Mucosa of stomach (tissue), 1 donor: ENCODE results near the gene BSG.

Experiments
- H3K27me3 ChIP-seq: one replicate; pipeline ENCODE4 v1.7.0; 2013; ENCODE audit warnings: mild to moderate bottlenecking, low read length; ENCODE audit not compliant: control insufficient read depth, insufficient read depth
- H3K36me3 ChIP-seq: one replicate; pipeline ENCODE4 v1.7.0; 2013; ENCODE audit warnings: low read length; ENCODE audit not compliant: control insufficient read depth, insufficient read depth
- H3K4me1 ChIP-seq: one replicate; pipeline ENCODE4 v1.7.0; 2013; ENCODE audit warnings: mild to moderate bottlenecking, low read length; ENCODE audit not compliant: control insufficient read depth, insufficient read depth
- H3K4me3 ChIP-seq: one replicate; pipeline ENCODE4 v1.7.0; 2013; ENCODE audit warnings: low read length
- H3K9ac ChIP-seq: one replicate; pipeline ENCODE4 v1.7.0; 2013; ENCODE audit warnings: mild to moderate bottlenecking, low read length, moderate library complexity
- H3K9me3 ChIP-seq: one replicate; pipeline ENCODE4 v1.7.0; 2013; ENCODE audit warnings: mild to moderate bottlenecking, low read length, moderate library complexity; ENCODE audit not compliant: control insufficient read depth
- donor health status: Pancreatic carcinoma.

BSG gene

GRCh38 chr19:588741-589692 lies 16.6 kb downstream of the BSG start:
- no peaks in the 10 kb centered on the region for H3K9me3 ChIP-seq
- no peak overlapping the region for H3K4me3 ChIP-seq
- peaks cover 37% of the 10 kb centered on the region for H3K27me3 ChIP-seq
- no peak overlapping the region for H3K9ac ChIP-seq
- no peaks in the 10 kb centered on the region for H3K36me3 ChIP-seq
- H3K4me1 ChIP-seq: peaks cover 12% of the 10 kb centered on the region

DNA sequence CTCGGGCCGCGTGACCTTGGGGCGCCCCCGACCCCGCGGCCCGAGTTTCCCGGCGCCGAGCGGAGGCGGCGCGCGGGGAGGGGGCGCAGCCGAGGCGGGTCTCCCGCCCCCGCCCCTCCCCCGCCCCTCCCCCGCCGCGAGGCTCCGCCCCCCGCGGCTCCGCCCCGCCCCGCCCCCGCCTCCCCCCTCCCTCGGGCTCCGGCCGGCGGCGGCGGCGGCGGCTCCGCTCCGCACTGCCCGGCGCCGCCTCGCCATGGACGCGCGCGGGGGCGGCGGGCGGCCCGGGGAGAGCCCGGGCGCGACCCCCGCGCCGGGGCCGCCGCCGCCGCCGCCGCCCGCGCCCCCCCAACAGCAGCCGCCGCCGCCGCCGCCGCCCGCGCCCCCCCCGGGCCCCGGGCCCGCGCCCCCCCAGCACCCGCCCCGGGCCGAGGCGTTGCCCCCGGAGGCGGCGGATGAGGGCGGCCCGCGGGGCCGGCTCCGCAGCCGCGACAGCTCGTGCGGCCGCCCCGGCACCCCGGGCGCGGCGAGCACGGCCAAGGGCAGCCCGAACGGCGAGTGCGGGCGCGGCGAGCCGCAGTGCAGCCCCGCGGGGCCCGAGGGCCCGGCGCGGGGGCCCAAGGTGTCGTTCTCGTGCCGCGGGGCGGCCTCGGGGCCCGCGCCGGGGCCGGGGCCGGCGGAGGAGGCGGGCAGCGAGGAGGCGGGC lies 17.4 kb downstream of the BSG start, which contains the start of gene HCN2:
TSS of gene HCN2 (plus strand) at position 189 of the 703 bp plus-strand sequence. CDS start at position 254, 65 bp downstream.
- H3K9ac ChIP-seq: no peak within 1 kb of the TSS
- no peak within 1 kb of the TSS for H3K4me3 ChIP-seq
- peaks cover 12% of the 10 kb centered on the region for H3K4me1 ChIP-seq
- peaks cover 37% of the 10 kb centered on the region for H3K27me3 ChIP-seq
- H3K36me3 ChIP-seq: no peaks in the 10 kb centered on the region
- no peaks in the 10 kb centered on the region for H3K9me3 ChIP-seq

GRCh38 chr19:590396-590745 lies 18.0 kb downstream of the BSG start:
- no peaks in the 10 kb centered on the region for H3K36me3 ChIP-seq
- H3K9ac ChIP-seq: no peak overlapping the region
- H3K9me3 ChIP-seq: no peaks in the 10 kb centered on the region
- H3K4me1 ChIP-seq: peaks cover 12% of the 10 kb centered on the region
- H3K27me3 ChIP-seq: peaks cover 37% of the 10 kb centered on the region
- H3K4me3 ChIP-seq: no peak overlapping the region

GRCh38 chr19:590750-591098 lies 18.3 kb downstream of the BSG start:
- H3K9ac ChIP-seq: no peak overlapping the region
- H3K36me3 ChIP-seq: no peaks in the 10 kb centered on the region
- H3K27me3 ChIP-seq: peaks cover 37% of the 10 kb centered on the region
- H3K4me3 ChIP-seq: no peak overlapping the region
- no peaks in the 10 kb centered on the region for H3K9me3 ChIP-seq
- H3K4me1 ChIP-seq: peaks cover 12% of the 10 kb centered on the region

- peaks cover 37% of the 10 kb centered on the region for H3K27me3 ChIP-seq
- H3K9ac ChIP-seq: no peak overlapping the region
- H3K9me3 ChIP-seq: no peaks in the 10 kb centered on the region
- H3K36me3 ChIP-seq: no peaks in the 10 kb centered on the region
- H3K4me3 ChIP-seq: no peak overlapping the region
- H3K4me1 ChIP-seq: peaks cover 12% of the 10 kb centered on the region
Measured at GRCh38 chr19:591099-591958, 18.9 kb downstream of the BSG start.

DNA sequence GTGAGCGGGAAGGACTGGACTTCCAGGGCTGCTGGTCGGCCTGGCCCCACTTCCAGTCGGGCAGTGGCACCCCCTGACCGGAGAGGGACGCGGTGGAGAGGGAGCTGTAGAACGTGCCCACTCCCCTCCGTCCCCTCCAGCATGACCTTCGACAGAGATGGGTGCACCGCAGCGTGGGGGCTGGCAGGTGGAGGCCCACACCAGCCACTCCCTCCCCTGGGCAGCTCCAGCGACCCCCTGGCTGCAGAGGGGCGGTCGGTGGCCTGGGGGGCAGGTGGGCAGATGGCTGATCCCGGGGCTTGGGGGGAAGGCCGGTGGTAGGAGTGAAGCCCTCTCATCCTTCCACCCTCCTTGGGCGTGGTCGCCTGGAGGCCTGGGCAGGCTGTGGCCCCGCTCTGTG lies 19.7 kb downstream of the BSG start:
- Histone ChIP-seq H3K4me3 (no peak overlapping the region), H3K9ac (no peak overlapping the region), H3K9me3 (no peaks in the 10 kb centered on the region), H3K36me3 (no peaks in the 10 kb centered on the region), H3K4me1 (peaks cover 12% of the 10 kb centered on the region), H3K27me3 (peaks cover 37% of the 10 kb centered on the region)

DNA sequence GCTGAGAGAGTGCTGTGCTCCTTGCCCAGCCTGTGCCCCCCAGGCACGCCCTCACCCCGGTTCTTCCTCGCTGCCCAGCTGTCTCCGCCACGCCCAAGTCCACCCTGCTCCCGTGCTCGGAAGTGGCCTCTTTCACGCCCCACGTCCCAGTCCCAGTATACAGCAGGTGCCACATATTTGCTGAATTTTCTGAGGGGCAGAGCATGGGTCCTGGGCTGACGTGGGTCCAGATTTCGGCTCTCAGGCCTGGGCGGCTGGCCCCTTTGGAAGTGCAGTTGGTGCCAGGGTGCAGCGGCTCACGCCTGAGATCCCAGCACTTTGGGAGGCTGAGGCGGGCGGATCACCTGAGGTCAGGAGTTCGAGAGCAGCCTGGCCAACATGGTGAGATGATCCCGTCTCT lies 20.7 kb downstream of the BSG start:
- Histone ChIP-seq H3K27me3 (peaks cover 33% of the 10 kb centered on the region), H3K9me3 (no peaks in the 10 kb centered on the region), H3K9ac (no peak overlapping the region), H3K4me1 (peaks cover 11% of the 10 kb centered on the region), H3K36me3 (no peaks in the 10 kb centered on the region), H3K4me3 (no peak overlapping the region)

DNA sequence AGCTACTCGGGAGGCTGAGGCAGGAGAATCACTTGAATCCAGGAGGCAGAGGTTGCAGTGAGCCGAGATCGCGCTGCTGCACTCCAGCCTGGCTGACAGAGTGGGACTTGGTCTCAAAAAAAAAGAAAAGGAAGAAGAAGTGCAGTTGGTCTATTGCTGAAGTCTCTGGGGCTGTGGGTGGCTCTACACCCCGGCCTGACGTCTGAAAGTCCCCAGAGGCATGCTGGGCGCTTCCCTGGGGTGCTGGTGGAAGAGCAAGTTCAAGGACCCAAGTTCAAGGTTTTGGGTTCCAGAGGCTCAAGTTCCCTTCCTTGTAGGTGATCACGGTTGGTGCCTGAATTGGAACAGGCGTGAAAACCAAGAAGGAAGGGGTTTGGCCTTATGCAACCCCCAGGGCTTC lies 21.1 kb downstream of the BSG start:
- Histone ChIP-seq H3K9ac (no peak overlapping the region), H3K27me3 (peaks cover 28% of the 10 kb centered on the region), H3K9me3 (no peaks in the 10 kb centered on the region), H3K4me3 (no peak overlapping the region), H3K4me1 (peaks cover 6% of the 10 kb centered on the region), H3K36me3 (no peaks in the 10 kb centered on the region)

DNA sequence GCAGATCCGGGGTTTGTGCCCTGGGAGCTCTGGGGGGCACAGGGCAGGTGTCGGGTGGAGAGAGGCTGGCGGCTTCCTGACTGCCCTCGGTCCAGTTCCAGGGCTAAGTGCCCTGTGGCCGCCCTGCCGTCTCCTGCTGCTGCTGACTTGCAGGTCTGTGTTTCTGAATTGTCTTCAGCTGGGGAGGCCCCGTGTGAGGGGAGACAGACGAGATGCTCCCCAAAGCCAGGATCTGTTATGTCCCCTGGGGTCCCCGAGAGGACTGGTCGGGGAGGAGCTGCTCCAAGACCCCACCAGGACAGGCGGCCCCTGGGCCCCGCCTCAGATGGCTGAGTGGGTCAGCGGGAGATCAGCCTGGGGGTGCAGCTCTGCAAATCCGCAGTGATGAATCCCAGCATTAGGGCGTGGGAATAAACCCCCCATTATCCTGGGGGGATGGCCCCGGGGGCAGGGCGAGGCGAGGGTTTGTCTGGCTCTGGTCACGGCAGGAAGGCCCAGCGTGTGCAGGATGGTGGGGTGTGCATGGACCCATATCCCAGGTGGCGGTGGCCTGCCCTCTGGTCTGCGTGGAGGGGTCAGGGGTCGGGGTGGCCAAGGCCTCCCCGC lies 22.0 kb downstream of the BSG start:
- no peak overlapping the region for H3K4me3 ChIP-seq
- H3K9ac ChIP-seq: no peak overlapping the region
- H3K9me3 ChIP-seq: no peaks in the 10 kb centered on the region
- no peaks in the 10 kb centered on the region for H3K36me3 ChIP-seq
- H3K27me3 ChIP-seq: peaks cover 20% of the 10 kb centered on the region
- H3K4me1 ChIP-seq: peaks cover under 1% of the 10 kb centered on the region

DNA sequence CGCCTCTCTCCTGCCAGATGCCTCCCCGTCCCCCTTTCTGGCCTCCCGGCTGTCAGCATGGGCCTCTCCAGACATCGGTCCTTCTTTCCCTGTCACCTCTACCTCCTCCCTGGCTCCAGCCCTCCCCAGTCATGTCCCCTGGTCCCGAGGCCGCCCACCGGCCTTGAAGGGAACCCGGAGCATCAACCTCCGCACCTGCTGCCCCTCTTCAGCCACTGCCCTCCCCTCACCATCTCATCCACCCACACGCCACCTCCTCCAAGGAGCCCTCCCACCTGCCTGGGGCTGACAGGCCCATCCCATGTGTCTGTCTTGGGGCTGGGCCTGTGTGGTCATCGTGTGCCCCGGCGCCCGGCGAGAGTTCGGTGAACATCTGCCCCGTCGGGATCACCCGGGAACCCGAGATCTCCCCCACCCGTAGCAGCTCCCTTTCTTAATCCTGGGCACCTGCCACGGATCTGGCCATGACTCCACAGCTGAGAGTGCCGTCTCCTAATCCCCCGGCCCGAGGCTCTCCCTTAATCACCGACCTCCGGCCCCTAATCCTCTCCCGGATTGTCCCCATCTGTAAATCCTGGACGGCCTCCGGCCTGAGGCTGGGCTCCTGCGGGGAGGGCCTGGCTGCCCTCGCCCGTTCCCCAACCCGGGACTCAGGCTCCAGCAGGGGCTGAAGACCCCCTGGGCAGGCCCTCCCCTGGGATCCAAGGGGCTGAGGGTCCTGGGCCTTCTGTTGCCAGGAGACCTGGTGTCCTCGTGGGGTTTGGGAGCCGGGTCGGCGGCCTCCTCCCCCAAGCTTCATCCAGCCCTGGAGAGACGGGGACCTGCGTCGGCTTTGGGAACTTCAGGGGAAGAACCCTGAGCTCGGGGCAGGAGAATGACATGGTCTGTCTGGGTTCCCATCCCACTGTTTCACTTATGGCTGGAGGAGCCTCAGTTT lies 23.2 kb downstream of the BSG start:
- H3K4me3 ChIP-seq: no peak overlapping the region
- peaks cover 16% of the 10 kb centered on the region for H3K27me3 ChIP-seq

GRCh38 chr19:596263-596655 lies 23.9 kb downstream of the BSG start:
- Histone ChIP-seq H3K36me3 (no peaks in the 10 kb centered on the region), H3K27me3 (peaks cover 9% of the 10 kb centered on the region), H3K9me3 (no peaks in the 10 kb centered on the region), H3K9ac (no peak overlapping the region), H3K4me3 (no peak overlapping the region), H3K4me1 (no peaks in the 10 kb centered on the region)

More for the DNA sequence above, 23.2 kb downstream of the BSG start:
- Histone ChIP-seq H3K9me3 (no peaks in the 10 kb centered on the region), H3K36me3 (no peaks in the 10 kb centered on the region), H3K4me1 (no peaks in the 10 kb centered on the region), H3K9ac (no peak overlapping the region)
